HG03521 (cell line): ENCODE results near the gene WNT9A.
"Not testable (repeated sequence)": the region's sequence is repeated elsewhere in the genome, so short reads cannot be mapped to it uniquely, and the experiment has no call there.

Experiments
- ATAC-seq: cut with Tn5 transposase; IDR thresholded peaks from one replicate; pipeline ENCODE4 v1.9.1; 2021; ENCODE audit warnings: mild to moderate bottlenecking, moderate library complexity; ENCODE audit not compliant: unreplicated experiment

WNT9A gene

DNA sequence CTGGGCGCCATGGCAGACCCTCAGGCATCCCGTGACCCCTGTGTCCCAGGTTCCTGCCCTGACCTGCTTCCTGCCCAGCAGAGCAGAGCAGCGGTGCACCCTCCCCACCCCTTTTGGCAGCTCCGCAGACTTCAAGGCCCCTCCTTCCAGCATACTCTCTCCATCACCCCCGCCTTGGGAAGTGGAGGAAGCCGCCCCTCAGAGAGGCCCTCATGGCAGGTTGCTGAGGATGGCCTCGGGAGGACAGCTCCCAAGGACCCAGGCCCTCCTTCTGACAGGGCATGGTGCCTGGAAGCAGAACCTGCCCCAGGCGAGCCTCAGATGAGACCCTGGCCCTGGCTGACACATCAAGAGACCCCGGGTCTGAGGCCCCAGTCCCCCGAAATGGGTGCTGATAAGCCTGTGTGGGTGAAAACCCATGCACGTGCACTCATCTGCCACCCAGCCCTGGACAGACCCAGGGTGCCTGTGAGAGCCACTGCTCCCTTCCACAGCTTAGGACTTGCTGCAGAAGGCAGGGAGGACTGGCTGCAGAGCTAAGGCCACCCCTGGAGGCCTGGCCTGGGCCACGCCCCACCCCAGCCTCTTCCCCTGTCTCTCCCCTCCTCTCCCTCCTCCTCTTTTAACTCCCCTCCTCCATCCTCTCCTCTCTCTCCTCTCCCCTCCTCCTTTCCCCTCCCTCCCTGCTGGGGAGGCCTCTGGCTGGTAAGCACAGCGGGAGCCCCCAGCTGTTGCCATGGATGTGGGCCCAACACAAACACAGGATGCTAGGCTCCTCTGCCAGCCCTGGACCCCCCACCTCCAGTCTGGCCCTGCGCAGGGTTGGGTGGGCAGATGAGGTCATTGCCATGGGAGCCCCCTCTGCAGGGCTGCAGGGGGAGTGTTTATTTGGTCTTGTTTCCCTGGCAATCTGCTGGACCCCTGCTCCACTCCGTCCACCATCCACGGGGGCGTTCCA is 33.7 kb downstream of the WNT9A start:
- ATAC-seq = no peak

DNA sequence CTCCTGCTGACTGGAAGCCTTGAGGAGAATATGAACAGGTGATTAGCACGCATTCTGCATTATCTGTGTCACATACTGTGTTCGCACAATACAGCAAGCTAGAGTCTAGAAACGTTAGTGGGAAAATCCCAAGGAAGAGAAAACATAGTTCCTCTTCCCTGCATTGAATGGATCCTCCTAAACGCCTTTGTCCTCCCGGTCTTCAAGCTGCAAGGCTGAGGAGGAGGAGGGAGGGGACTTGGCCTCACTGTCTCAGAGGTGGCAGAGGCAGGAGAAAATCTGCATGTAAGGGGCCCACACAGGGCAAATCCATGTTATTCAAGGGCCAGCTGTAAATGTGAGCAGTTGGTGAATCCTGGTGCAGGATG is 34.4 kb downstream of the WNT9A start:
- ATAC-seq = no peak

DNA sequence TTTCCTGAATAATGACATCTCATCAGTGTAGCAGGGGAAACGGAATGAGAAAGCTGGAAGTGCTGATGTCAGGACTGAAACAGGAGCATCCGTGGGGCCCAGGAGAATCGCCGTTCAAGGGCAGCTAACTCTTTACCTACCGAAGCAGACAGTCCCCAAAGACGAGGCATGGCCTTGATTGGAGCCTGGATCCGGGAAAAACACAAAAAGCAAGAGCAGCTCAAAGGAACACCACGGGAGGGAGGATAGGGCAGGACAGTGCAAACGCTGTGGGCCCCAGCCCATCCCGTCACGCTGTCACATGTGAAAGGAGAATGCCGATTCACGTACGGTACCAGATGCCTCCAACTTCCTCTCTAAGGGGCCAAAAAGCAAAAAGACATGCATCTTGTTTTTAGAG is 34.9 kb downstream of the WNT9A start:
- no peak for ATAC-seq

DNA sequence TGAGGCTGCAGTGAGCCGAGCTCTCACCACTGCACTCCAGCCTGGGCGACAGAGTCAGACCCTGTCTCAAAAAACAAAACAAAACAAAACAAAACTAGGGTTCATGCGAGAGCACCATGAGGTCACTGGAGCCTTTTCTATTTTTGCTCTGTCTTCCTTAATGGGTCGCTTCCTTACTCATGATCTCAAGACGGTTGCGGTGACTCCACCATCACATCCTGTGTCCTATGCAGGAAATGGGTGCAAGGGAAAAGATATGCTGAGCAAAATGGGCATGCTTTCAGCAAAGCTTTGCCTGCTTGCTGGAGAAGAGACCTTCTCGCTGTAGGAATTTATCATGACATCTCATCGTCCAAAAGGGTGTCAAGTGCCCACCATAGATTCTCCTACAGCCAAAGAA is 36.4 kb downstream of the WNT9A start:
- no peak for ATAC-seq

DNA sequence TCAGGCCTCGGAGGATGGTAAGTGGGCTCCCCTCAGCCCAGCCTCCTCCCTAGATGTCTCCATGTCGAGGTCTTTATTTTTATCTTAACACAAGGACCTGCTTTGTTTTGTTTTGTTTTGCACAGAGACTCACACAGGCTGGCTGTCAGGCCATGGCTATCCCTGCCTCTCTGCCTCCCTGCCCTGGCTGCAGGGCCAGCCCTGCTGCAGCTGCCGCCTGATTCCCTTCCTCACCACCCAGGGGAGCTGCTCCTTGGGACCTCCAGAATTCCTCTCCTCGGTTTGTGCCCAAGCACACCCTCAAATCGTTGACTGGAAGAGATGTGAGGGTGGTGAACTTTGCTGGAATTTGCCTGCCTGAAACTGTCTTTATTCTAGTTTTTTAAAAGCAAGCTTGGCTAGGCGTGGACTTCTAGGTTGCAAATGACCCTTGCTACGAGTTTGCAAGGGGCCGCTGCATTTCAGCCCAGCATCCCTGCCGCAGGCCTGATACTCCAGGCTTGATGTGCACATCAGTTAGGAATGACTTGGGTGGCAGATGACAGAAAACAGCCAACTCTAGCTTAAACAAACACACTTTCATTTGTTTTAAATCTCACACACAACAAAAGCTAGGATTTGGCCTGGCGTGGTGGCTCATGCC is 37.1 kb downstream of the WNT9A start:
- no peak for ATAC-seq

DNA sequence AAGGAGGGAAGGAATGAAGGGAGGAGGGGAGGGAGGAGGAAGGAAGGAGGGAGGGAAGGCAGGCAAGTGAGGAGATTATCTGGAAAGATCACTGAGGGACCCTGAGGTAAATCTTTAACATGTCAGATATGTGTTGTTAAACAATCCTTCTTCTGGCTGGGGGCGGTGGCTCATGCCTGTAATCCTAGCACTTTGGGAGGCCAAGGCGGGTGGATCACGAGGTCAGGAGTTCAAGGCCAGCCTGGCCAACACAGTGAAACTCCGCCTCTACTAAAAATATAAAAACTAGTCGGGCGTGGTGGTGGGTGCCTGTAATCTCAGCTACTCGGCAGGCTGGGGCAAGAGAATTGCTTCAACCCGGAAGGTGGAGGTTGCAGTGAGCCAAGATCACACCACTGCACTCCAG is 37.8 kb downstream of the WNT9A start:
- ATAC-seq = not testable (repeated sequence)

DNA sequence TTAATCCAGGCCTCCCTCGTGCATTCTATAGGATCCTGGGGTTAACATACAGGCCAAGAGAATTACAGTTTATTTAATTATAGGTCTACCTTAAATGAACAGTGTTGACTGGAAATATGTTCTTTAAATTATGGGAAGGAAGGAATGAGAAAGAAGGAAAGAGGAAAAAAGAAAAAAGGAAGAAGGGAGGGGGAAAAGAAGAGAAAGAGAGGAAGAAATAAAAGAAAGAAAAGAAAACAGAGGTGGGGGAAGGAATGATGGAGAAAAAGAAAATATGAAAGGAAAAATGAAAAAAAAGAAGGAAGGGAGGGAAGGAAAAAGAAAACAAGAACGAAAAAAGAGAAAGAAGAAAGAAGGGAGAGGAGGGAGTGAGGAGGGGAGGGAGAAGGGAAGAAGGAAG is 38.5 kb downstream of the WNT9A start:
- ATAC-seq = no peak

DNA sequence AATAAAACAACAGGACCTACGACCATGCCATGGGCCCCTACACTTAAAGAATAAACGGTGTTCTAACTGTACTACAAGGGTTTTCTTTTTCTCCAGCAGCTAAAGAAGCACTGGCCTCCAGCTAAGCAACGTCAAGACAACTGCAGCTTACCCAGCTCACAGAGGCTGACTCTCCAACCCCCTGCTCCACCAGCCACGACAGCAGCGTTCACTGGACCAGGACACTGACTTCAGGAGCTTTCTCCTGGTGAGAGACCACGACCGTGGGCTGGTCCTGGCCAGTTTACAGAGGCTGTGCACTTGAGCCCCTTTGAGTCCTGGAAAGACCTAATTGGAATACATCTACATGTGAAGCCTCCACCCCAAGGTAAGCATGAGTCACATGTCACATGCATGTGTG is 39.4 kb downstream of the WNT9A start:
- no peak for ATAC-seq

DNA sequence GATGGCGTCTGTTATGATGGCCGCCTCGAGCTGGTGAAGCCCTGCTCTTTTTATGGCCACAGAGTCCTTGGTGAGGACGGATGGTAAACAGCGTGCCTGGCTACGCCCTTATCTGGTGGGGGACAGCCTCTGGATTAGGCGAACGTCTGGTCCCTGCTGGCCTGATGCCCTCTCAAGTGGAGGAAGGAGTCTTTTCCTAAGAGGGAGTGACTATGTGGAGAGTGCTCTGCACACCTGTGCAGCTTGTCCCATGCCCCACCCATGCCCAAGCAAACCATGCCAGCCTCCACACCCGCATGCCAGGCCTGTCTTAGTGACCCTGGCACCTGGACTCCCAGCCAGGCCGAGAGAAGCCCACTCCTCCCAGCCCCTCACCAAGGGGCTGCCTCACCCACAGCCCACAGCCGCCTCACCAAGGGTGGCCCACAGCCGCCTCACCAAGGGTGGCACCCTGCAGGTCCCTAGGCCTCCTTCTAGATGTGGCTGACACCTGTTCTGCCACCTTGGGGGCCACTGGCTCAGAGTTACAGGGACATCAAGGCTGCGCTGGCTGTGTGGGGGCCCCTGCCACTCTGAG is 40.2 kb downstream of the WNT9A start:
- no peak for ATAC-seq

DNA sequence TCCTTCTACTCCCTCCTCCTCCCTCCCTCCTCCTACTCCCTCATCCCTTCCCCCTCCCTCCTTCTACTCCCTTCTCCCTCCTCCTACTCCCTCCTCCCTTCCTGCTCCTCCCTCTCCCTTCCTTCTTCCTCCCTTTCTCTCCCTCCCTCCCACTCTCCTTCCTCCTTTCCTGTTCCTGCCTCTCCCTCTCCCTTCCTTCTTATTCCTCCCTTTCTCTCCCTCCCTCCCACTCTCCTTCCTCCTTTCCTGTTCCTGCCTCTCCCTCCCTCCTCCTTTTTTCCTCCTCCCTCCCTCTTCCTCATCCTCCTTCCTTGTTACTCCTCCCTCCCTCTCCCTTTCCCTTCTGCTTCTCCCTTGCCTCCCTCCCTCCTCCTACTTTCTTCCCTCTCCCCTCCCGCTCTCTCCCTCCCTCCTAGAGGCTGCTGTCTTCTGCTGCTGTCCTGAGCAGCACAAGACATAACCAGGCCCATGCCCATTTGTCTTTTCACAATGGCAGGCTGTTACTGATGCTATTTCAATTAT is 41.1 kb downstream of the WNT9A start:
- no peak for ATAC-seq

DNA sequence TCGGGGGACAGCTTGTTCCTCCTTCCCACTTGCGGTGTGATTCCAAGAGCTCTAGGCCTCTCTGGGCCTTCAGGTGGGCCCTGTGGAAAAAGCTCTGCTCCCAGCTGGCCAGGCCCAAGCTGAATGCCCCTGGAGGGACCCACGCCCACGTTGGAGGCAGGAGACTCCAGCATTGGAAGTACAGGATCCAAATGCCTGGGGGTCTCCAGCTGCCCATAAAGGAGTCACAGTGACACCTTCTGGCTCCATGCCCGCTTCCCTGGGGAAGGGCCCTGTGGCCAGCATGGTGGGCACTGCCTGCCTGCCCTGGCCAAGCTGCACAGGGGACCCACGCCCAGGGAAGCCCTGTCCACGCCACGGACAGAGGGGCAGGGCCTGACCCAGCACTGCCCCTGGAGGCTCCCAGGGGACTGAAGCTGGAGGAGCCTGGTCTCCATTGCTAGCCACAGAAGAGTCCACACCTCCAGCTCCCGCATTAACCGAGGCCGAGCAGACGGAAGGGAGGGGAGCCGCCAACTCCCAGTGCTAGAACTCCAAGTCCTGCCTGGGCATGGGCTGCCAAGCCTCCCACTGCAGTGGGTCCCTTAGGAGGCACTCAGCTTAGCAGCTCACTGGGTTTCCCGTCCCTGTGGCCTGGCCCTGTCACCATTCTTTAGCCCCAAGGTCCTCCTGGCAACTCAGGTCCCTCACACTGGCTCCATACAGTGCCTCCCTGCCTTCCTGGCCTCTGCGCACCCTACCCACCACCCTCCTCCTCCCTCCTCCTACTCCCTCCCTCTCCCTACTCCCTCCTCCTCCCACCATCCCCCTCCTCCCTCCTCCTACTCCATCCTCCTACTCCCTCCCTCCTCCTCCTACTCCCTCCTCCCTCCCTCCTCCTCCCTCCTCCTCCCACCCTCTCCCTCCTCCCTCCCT is 41.9 kb downstream of the WNT9A start:
- no peak for ATAC-seq

DNA sequence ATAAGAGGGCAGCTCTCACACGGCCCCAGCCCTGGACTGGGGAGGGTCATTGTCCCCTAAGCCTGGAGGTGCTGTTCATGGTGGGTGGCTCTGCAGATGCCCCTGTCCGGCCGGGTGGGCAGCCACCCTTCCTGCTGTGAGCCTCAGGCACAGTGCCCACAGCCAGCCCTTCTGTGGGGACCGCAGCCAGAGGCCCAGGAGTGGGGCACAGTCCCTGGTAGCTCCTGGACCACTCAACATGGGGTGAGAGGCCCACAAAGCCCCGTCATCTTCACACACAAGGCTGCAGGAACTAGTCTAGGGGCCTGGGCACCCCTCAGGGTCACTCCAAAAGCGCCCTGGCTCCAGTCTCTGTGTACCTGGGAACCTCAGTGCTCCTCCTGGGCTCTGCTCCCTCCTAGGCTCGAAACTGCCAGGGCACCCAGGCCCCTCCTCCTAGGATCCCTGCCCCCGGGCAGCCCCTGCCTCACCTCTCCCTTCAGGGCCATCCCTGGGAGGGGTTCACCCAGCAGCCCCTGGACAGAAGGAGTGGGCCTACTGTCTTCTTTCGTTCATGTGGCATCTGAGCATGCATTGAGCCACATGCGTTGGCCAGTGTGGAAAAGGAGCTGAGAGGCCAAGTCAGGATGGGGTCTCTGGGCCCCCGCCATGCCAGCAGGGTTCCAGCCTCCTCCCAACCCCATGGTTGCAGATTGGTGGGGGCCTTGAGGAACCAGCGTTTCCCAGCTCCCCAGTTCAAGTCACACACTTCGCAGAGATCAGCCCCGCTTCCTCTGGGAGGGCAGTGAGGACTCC is 43.0 kb downstream of the WNT9A start:
- no peak for ATAC-seq

DNA sequence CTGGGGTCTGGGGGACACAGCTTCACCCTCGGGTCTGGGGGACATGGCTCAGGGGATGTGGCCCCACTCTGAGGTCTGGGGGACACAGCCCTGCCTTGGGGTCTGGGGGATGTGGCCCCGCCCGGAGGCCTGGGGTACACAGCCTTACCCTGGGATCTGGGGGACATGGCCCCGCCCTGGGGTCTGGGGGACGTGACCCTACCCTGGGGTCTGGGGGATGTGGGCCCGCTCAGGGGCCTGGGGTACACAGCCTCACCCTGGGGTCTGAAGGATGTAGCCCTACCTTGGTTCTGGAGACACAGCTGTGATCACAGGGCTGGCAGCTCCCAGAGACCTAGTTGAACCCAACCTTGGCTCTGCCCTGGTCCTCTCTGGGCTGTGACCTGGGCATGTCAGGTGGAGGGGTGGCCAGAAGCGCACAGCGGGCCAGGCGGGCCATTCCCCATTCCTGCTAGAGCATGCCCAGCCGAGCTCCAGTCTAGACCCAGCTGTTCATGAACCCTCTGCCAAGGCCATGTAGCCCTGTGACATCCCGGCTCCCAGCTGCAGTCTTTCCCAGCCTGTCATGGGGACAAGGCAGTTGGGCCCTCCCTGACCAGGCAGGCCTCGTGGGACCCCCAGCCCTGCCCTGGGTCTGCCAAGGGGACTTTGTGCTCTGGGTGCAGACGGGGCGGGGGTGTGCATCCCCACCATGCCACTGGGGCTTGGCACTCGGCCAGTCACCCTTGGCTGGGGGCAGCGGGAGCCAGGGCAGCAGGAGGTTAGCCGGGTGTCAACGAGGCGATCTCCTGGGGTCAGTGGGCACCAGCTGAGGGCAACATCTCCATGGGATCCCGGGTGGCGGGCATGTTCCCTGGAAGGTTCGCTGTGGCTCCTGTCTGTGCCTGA is 43.9 kb downstream of the WNT9A start:
- ATAC-seq = no peak

DNA sequence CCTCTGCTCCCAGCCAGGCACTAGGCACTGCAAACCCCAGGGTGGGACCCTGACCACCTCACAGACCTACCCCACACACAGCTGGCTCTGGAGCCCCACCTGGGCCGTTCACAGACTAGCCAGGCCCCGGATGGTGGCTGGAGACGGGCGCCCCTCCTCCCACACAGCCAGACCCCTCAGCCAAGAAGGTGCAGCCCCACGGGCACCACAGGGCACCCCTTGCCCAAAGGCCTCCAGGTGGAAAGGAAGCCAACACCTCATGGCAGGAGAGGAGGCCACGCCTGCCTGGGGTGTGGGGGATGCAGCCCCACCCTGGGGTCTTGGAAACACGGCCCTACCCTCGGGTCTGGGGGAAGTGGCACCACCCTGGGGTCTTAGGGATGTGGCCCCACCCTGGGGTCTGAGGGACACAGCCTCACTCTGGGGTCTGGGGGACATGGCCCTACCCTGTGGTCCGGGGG is 44.6 kb downstream of the WNT9A start:
- no peak for ATAC-seq

DNA sequence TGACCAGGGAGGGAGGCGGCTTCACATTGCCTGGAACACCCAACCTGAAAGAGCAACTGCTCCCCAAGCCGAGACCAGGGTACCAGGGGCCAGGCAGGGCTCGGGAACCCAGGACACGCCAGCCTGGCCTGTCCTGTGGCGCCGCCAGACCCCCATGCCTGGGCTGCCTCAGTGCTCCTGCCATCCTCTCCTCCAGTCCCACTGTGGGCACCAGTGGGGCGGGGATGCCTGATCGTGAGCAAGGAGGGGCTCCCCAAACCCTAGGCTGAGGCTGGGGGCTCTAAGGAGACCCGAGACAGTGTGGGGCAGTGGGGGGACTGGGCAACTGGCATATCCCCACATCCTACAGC is 45.1 kb downstream of the WNT9A start:
- no peak for ATAC-seq

DNA sequence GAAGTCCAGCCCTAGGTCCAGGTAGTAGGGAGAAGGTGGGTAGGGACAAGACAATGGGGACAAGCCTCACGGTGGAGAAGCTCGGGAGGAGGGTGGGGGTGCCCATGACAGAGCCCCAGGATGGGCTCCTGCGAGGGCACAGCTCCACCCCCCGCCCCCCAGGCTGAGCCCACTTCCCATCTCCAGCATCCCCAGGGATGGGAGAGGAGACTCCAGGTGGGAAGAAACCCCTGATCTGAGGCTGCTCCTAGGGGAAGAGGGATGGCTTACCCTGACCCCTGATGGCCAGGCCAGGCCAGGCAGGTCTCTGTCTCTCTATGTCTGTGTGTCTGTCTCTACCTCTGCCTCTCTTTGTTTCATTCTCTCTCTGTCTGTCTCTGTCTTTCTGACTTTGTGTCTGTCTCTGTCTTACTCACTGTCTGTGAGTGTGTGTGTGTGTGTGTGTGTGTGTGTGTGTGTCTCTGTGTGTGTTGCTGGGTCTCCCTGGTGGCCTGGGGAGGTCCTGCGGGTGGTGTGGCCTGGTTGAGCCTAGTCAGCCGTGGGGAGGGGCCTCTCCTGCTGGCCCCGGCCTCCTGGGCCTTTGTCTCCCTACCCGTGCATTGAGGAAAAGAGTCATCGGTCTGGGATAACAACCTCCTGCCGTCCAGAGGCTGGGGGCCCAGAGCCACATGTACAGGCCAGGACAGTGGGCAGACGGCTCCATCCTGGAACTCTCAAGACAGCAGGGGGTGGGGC is 45.7 kb downstream of the WNT9A start:
- ATAC-seq = no peak

DNA sequence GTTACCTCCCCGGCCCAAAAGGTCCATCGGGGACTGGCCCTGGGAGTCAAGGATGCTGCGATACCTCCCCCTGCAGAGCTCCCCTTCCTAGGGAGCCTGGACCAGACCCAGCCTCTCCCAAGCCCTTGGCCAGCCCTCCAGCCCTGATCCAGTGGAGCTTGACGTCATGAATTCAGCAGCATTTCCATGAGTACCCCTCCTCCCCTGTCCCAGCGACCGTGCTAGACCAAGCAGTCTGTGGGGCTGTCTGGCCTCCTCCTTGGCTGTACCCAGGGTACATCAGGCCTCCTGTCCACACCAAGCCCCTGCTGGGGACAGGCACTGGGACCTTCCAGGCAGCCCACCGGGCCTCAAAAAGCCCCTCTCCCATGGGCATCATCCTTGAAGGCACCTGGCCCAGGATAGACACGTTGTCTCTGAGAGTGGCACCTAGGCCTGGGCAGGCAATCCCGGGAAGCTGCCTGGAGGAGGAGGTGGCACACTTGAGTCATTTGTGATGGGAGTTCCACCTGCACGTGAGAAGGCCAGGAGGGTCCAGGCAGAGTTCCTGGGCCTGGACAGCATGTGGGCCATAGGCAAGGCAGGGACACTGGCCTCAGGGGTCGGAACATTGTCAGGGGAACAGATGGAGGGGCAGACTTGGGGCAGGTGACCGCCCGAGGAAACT is 46.4 kb downstream of the WNT9A start:
- no peak for ATAC-seq

DNA sequence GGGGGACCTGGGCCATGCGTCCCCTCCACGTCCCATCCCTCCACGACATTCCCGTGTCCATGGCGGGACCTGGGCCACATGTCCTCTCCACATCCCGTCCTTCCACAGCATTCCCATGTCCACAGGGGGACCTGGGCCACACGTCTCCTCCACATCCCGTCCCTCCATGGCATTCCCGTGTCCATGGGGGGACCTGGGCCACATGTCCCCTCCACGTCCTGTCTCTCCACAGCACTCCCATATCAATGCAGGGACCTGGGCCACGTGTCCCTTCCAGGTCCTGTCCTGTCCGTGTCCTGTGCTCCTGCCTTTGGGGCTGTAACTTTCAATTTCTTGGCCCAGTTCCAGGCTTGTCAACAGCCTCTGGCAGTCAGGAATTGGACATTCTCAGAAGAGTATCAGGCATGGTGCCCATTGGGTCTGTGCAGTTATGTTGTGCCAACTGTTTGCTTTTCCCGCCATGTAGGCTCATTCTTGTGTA is 47.1 kb downstream of the WNT9A start:
- no peak for ATAC-seq
